Heart left ventricle (tissue), 13 donors: ENCODE measurements around the gene MRGPRX2.

ENCODE experiments used
- POLR2A ChIP-seq, 2 donors: fragments of 450-650 bp; IDR thresholded peaks; one replicate each; pipeline ENCODE4 v1.6.1; 2017; ENCODE audit warnings: antibody characterized with exemption in 2 of 2, mild to moderate bottlenecking in 2 of 2, moderate library complexity in 2 of 2
- TF ChIP-seq, protein P1 (sequence below), 12 donors: fragments of 200-600 bp; sonication (generic) in 4 of 12; IDR thresholded peaks; one replicate each; pipeline versions ENCODE4 v1.5.0 to v1.8.0; 2018 to 2022; ENCODE audit warnings: antibody characterized with exemption in 12 of 12, mild to moderate bottlenecking in 5 of 12
- donor health status: ischemic (EF 13 %, LVEDD 7.1; RV severe dilation, severe dysfunction).
- donor health status: DM: no; HTN: yes; CAD: no.
- donor health status: DM: no; HTN: no; CAD: no.
- donor health status: ischemic (EF 25% LVEDD 6.9; RV normal size, moderate dysfunction).
- donor health status: ischemic (EF 25% LVEDD 5.7; RV mildly dilated, moderate dysfunction).
- donor health status: ischemic (EF 35%, LVEDD 5.7; RV mildly dilated, moderate dysfunction).
- donor health status: nonischemic (EF 11% LVEDD 7.7; RV severe dilation, severe dysfunction).
- donor health status: DM: yes; HTN: yes; CAD: no.
- donor health status: PGD.
- donor health status: ischemic (EF 29% LVEDD 5.4; RV normal size, mild dysfunction).
- donor health status: nonischemic (EF 23%, LVEDD 6.1; RV moderate dilation, normal function).

DNA sequence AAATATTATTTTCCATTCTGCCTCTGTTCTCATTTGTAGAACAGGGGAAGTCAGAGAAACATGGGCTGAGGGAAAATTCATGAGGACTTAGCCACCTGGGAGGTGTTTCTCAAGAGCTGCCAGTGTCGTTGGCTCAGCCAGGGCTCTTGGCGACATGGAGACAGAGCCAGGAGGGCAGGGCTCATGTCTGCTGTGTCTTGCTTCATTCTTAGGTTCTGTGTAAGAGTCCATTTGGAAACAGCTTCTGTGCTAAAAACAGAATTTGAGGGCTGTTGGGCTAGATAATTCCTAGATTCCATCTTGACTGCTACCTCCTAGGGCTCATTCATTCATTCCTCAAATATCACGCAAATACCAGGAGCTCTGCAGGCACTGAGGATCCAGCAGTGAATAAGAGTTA is 15.1 kb upstream of the MRGPRX2 start:
- TF ChIP-seq POLR2A (IDR thresholded peaks at IDR 0.05): no peak
- TF ChIP-seq, protein P1, sequence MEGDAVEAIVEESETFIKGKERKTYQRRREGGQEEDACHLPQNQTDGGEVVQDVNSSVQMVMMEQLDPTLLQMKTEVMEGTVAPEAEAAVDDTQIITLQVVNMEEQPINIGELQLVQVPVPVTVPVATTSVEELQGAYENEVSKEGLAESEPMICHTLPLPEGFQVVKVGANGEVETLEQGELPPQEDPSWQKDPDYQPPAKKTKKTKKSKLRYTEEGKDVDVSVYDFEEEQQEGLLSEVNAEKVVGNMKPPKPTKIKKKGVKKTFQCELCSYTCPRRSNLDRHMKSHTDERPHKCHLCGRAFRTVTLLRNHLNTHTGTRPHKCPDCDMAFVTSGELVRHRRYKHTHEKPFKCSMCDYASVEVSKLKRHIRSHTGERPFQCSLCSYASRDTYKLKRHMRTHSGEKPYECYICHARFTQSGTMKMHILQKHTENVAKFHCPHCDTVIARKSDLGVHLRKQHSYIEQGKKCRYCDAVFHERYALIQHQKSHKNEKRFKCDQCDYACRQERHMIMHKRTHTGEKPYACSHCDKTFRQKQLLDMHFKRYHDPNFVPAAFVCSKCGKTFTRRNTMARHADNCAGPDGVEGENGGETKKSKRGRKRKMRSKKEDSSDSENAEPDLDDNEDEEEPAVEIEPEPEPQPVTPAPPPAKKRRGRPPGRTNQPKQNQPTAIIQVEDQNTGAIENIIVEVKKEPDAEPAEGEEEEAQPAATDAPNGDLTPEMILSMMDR (IDR thresholded peaks at IDR 0.05): no peak
